HepG2 (cell line): ENCODE measurements around the gene RELB. TPM values are rescaled to one million over a fixed set of nuclear protein-coding genes. Genes with fewer than 3 reads are reported as not detected.
A peak's percentile ranks its signal among the peaks of the same experiment; 100 is the strongest.

ENCODE experiments used
- ATF7-NPFF ChIP-seq: sonication (generic); formaldehyde crosslinking; IDR thresholded peaks from 2 replicates; pipeline ENCODE4 v1.8.1; 2023; ENCODE audit warnings: mild to moderate bottlenecking, low read depth, missing genetic modification reagents, moderate library complexity
- BRCA1 ChIP-seq: sonication (generic); formaldehyde crosslinking; IDR thresholded peaks from 2 replicates; pipeline ENCODE4 v1.4.0; 2020; ENCODE audit warnings: missing genetic modification reagents
- IRF1 ChIP-seq: sonication (generic); formaldehyde crosslinking; IDR thresholded peaks from 2 replicates; pipeline ENCODE4 v1.4.0; 2020; ENCODE audit warnings: low read depth, mild to moderate bottlenecking, missing genetic modification reagents
- LBX2 ChIP-seq: sonication (generic); formaldehyde crosslinking; IDR thresholded peaks from 2 replicates; pipeline ENCODE4 v1.5.0; 2020; ENCODE audit warnings: missing genetic modification reagents, mild to moderate bottlenecking, borderline replicate concordance
- MXD4 ChIP-seq: IDR thresholded peaks from 2 replicates; pipeline ENCODE4 v1.6.1; 2016; ENCODE audit warnings: mild to moderate bottlenecking, missing biosample characterization, missing genetic modification reagents
- NAIF1 ChIP-seq: sonication (generic); formaldehyde crosslinking; IDR thresholded peaks from 2 replicates; pipeline ENCODE4 v1.5.0; 2020; ENCODE audit warnings: mild to moderate bottlenecking, missing genetic modification reagents, borderline replicate concordance
- NBN ChIP-seq: fragments of 450-650 bp; conservative IDR thresholded peaks from 2 replicates; pipeline ENCODE4 v1.6.1; 2017
- NCOA5 ChIP-seq: sonication (generic); formaldehyde crosslinking; IDR thresholded peaks from 2 replicates; pipeline ENCODE4 v1.4.0; 2020; ENCODE audit warnings: missing genetic modification reagents
- PBX3 ChIP-seq: sonication (generic); formaldehyde crosslinking; IDR thresholded peaks from 2 replicates; pipeline ENCODE4 v1.8.1; 2023; ENCODE audit warnings: missing genetic modification reagents, inconsistent platforms, borderline replicate concordance
- SIX1 ChIP-seq: sonication (generic); formaldehyde crosslinking; IDR thresholded peaks from 2 replicates; pipeline ENCODE4 v1.4.0; 2020; ENCODE audit warnings: missing genetic modification reagents, borderline replicate concordance
- SMYD3 ChIP-seq: sonication (generic); formaldehyde crosslinking; IDR thresholded peaks from 2 replicates; pipeline ENCODE4 v1.8.1; 2023; ENCODE audit warnings: mild to moderate bottlenecking, missing genetic modification reagents
- UBTF ChIP-seq: sonication (generic); formaldehyde crosslinking; IDR thresholded peaks from 2 replicates; pipeline ENCODE4 v1.4.0; 2020; ENCODE audit warnings: mild to moderate bottlenecking, missing genetic modification reagents
- XBP1 ChIP-seq: sonication (generic); formaldehyde crosslinking; IDR thresholded peaks from 2 replicates; pipeline ENCODE4 v1.5.0; 2020; ENCODE audit warnings: missing genetic modification reagents
- ZFP36L2 ChIP-seq: sonication (generic); formaldehyde crosslinking; IDR thresholded peaks from 2 replicates; pipeline ENCODE4 v1.4.0; 2020; ENCODE audit warnings: missing genetic modification reagents
- ZFP37 ChIP-seq: sonication (generic); formaldehyde crosslinking; IDR thresholded peaks from 2 replicates; pipeline ENCODE4 v1.4.0; 2020; ENCODE audit warnings: missing genetic modification reagents, borderline replicate concordance
- ZNF496 ChIP-seq: sonication (generic); formaldehyde crosslinking; IDR thresholded peaks from 2 replicates; pipeline ENCODE4 v1.8.1; 2023; ENCODE audit warnings: mild to moderate bottlenecking, moderate library complexity, missing genetic modification reagents; ENCODE audit not compliant: insufficient replicate concordance
- ZNF562 ChIP-seq: sonication (generic); formaldehyde crosslinking; IDR thresholded peaks from 2 replicates; pipeline ENCODE4 v1.8.0; 2022; ENCODE audit warnings: missing genetic modification reagents, borderline replicate concordance
- ZNF770 ChIP-seq: sonication (generic); formaldehyde crosslinking; IDR thresholded peaks from 2 replicates; pipeline ENCODE4 v1.5.0; 2020; ENCODE audit warnings: mild to moderate bottlenecking, missing genetic modification reagents
- ZNF782 ChIP-seq: sonication (generic); formaldehyde crosslinking; IDR thresholded peaks from 2 replicates; pipeline ENCODE4 v1.4.0; 2020; ENCODE audit warnings: missing genetic modification reagents, mild to moderate bottlenecking, borderline replicate concordance
- polyA plus RNA-seq, 8 experiments: library from polyadenylated mRNA; depleted of rRNA in 3 of 8; stranded (reverse) in 7 of 8; unstranded in 1 of 8; fragments of >200 nt; fragmentation: Illumina TruSeq in 4 of 8; extraction: Trizol in 4 of 8; gene quantifications; 2 replicates each; pipeline versions ENCODE4 v1.2.1 to v1.2.3, GENCODE V29; 2011 to 2016; ENCODE audit warnings: low read depth in 4 of 8, missing spikeins in 1 of 8, mixed read lengths in 1 of 8; ENCODE audit not compliant: insufficient read depth in 1 of 8
- total RNA-seq, 5 experiments: library from RNA; depleted of rRNA; stranded (reverse); fragments of >200 nt; fragmentation: Illumina TruSeq; extraction: Trizol; gene quantifications; 2 replicates each; pipeline ENCODE4 v1.2.3, GENCODE V29; 2016; ENCODE audit warnings: low read depth in 1 of 5

The RELB gene
- total and polyA plus RNA-seq, 2 of the 13 experiments (the other 11 are each of a cell fraction or from before 2014, with no cell fraction given), result 1.9 to 3.5 TPM

- TF ChIP-seq ZNF770, result 0 out of 2 replicates have a peak, but pooled peaks have one; percentile 19
- TF ChIP-seq SIX1 (CRISPR knock-in tag), result no peak
- peak; percentile 76 for TF ChIP-seq UBTF
- TF ChIP-seq ZNF782, result no peak
- no peak for TF ChIP-seq SMYD3 (CRISPR knock-in tag)
- 0 out of 2 replicates have a peak, but pooled peaks have one; percentile 23 for TF ChIP-seq ZFP37 (CRISPR knock-in tag)
- no peak for TF ChIP-seq PBX3
- TF ChIP-seq BRCA1 (CRISPR knock-in tag), result peak; percentile 77; the same call in 1 of the 2 replicates
- TF ChIP-seq NCOA5, result no peak
- TF ChIP-seq NBN, result no peak
- no peak for TF ChIP-seq IRF1 (CRISPR knock-in tag)
- TF ChIP-seq ZNF496, result no peak
- no peak for TF ChIP-seq XBP1 (CRISPR knock-in tag)
- peak; percentile 62; the same call in 1 of the 2 replicates for TF ChIP-seq ATF7-NPFF (CRISPR knock-in tag)
- peak; percentile 48; the same call in 1 of the 2 replicates for TF ChIP-seq MXD4 (CRISPR knock-in tag)
- peak; percentile 86; the same call in 1 of the 2 replicates for TF ChIP-seq LBX2 (CRISPR knock-in tag)
- TF ChIP-seq NAIF1 (CRISPR knock-in tag), result no peak
- TF ChIP-seq ZFP36L2 (CRISPR knock-in tag), result 0 out of 2 replicates have a peak, but pooled peaks have one; percentile 52
- no peak for TF ChIP-seq ZNF562 (CRISPR knock-in tag)
Observed at GRCh38 chr19:45038931-45039893, 37.9 kb downstream of the RELB start, which contains the start of gene CLASRP (continued).
